Stimulated activated CD4-positive, alpha-beta T cell treated with anti-CD3 and anti-CD28 coated beads, Interleukin-15, amount 100 ng/mL, for 24 hours (primary cell): ENCODE results near the gene ARSJ.

Source experiments
- DNase-seq: peaks from one replicate; pipeline ENCODE4 v3.0.0-alpha.2; 2020

ARSJ gene

DNA sequence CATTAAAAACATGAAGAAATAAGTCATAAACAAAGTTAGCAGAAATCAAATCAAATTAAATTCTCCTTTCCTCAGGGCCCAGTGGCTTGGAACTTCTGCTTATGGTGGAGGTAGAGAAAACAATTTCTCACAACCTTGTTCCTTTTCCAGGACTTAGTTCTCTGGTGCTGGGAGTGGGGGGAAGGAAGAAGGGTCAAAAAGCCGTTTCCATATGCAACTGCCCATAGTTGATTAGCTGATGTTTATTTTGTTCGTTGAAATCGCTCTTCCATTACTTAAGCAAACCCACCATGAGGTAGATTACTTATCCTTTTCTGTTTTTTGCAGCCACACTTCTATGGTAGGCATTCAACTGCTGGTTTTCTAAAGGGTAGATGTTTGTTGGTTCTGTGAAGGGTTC, 94.2 kb downstream of the ARSJ start:
- DNase-seq, result no peak

DNA sequence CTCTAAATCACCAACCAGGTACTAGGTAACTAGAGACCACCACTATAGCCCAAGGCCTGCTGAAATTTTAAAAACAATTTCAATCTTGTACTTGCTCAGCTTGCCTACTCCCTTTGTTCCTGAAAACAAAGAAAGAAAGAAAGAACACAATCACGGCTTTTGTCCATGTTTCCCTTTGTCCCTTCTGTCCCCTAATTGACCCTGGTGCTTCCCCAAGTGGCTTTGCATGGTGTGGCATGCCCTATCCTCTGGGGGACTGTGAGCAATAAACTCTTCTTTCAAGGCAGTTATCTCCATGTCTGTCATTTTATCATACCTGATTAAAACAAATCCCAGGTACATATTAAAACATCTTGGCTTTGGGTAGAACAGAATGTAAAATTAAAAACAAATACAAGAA, 94.8 kb downstream of the ARSJ start:
- no peak for DNase-seq

GRCh38 chr4:113882668-113883067, 96.8 kb downstream of the ARSJ start:
- no peak for DNase-seq

DNA sequence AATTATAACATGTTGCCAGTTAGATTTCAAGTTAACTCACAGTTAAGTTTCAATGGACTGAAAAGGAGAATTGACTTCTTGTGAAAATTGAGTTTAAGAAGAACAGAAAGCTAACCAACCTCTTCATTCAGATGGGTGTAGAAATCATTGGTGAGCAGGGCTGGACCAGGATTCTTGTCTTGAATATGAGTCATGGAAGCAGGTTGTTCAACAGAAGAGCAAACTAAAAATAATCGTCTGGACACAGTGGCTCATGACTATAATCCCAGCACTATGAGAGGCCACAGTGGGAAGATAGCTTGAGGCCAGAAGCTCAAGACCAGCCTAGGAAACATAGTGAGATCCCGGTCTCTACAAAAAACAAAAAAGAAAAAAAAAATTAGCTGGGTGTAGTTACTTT, 98.2 kb downstream of the ARSJ start:
- no peak for DNase-seq

- no peak for DNase-seq
Observed at GRCh38 chr4:113880240-113881028, 99.0 kb downstream of the ARSJ start.

DNA sequence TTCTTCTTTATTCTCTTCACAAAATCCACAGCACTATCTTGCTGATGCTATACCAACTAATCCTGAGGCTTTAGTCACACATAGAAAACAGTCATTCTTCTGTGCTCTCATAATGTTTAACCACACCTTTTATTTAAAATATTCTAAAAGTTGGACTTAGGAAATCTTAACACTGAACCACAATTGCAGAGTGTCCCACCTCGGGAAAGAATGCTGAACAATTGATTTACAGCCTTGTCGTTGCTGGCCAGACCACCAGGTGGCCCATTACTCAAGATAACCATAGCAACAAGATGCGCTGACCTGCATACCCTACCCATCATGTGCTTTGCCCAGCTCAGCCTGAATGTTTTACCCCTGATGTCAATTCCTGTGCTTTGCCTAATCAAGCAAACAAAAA, 100.8 kb downstream of the ARSJ start:
- DNase-seq, result peak; percentile 7

DNA sequence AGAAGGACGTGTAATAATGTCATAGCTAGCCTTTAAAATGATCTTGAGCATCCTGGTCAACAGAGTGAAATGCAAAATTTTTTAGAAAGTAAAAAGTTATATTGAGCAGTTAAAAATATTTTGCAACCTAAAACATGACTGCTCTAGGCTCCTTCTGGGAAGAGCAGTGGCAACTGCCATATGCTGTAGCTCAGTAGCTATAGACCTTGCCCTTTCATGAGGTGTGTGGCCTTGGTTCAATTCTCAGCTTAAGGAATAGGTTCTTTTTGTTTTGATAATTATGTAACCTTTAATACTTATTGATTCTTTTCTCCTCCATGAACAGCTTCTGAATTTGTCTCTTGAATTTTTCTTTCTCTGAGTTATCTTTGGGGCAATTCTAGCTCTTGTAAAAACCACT, 105.0 kb downstream of the ARSJ start:
- DNase-seq, result no peak

DNA sequence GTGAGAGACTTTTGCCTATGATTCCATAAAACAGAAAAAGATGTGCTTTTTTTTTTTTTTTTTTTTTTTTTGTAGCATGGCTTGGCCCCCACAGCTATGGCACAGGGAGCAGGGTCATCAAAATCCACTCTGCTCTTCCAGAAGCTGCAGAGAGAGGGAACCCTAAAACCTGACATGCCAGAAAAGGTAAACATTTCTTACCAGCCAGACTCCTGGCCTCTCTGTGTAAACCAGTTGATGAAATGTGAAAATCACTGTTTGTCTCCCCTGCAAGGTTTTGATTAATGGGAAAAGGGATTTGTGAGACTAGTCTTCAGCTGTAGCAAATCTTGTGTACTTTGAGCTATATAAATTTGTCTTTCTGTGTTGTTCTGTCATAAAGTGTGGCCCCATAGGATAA, 105.9 kb downstream of the ARSJ start:
- DNase-seq, result no peak

DNA sequence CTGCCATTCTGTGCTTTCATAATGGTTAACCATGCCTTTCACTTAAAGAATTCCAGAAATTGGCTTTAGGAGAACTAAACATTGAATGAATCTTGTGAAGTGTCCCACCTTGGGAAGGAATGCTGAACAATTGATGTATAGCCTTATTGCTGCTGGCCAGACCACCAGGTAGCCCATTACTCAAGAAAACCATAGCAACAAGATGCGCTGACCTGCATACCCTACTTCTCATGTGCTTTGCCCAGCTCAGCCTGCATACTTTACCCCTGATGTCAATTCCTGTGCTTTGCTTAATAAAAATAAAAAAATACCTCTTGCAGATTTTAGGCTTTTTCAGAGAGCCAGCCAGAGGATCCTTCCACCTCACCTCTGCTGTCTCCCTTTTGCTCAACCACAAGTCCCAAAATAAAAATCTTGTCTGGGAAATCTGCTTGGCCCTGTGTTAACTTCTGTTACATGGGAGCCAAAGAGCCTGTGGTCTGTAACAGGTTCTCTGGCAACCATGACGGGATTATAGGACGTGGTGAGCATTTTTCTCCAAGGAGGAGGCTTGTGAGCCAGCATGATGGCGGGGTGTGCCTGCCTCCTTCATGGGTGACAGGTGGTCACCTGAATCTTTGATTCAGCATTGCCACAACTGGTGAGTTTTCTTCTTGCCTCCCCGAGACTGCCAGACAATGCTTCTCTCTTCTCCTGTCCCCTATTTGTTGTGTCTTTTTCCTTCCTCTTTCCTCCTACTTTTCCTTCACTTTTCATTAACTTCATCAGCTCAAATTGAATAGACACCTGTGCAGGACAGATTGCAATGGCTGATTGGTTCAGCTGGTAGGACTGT, 106.8 kb downstream of the ARSJ start:
- no peak for DNase-seq

- DNase-seq, result no peak
Observed at GRCh38 chr4:113871080-113871479, 108.4 kb downstream of the ARSJ start.

GRCh38 chr4:113869743-113870375, 109.6 kb downstream of the ARSJ start:
- peak; percentile 76 for DNase-seq

DNA sequence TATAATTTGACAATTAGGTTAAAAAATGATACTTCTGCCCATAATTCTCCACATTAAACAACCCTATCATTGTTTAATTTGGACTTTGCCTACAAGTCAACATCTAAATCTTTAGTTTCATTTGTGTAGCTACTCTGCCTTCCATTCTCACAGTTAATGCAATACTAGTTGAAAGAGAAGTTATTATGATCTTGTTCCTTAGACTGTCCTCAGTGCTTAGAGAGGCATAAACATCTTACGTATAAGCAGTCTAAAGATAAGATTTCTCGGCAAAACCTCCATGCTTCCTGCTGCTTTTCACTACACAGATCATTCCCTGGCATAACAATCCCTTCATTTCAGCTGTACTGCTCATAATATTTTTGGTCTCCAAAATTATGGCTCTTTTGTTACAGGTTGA, 112.8 kb downstream of the ARSJ start:
- DNase-seq, result no peak

- DNase-seq, result no peak
Observed at GRCh38 chr4:113858924-113859323, 120.5 kb downstream of the ARSJ start.

DNA sequence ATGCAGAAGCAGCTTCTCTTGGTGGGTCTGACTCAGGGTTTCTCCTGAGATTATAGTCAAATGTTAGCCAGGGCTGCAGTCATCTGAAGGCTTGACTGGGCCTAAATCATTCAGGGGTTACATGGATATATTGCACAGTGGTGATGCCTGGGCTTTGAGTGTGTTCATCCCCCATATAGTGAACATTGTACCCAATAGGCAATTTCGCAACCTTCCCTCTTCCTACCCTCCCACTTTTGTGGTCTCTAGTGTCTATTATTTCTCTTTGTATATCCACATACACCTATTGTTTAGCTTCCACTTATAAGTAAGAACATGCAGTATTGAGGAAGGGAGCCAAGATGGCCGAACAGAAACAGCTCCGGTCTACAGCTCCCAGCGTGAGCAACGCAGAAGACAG, 127.6 kb downstream of the ARSJ start:
- no peak for DNase-seq
